ENCODE measurements around the gene SPNS2.

DNA sequence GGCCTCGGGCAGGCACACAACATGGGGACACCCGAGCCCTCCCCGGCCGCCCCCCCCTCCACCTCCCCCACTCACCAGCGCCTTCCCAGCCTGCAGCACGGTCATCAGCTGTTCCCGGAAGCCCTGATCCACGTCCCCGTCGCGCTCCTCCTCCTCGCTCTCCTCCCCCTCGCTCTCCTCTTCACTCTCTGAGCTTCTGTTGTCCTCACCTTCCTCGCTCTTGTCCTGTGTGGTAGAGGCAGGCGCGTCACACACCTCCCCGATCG lies 46.2 kb downstream of the SPNS2 start:
- TF ChIP-seq, protein P1, sequence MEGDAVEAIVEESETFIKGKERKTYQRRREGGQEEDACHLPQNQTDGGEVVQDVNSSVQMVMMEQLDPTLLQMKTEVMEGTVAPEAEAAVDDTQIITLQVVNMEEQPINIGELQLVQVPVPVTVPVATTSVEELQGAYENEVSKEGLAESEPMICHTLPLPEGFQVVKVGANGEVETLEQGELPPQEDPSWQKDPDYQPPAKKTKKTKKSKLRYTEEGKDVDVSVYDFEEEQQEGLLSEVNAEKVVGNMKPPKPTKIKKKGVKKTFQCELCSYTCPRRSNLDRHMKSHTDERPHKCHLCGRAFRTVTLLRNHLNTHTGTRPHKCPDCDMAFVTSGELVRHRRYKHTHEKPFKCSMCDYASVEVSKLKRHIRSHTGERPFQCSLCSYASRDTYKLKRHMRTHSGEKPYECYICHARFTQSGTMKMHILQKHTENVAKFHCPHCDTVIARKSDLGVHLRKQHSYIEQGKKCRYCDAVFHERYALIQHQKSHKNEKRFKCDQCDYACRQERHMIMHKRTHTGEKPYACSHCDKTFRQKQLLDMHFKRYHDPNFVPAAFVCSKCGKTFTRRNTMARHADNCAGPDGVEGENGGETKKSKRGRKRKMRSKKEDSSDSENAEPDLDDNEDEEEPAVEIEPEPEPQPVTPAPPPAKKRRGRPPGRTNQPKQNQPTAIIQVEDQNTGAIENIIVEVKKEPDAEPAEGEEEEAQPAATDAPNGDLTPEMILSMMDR (IDR thresholded peaks at IDR 0.05), result no peak
- TF ChIP-seq POLR2A (IDR thresholded peaks at IDR 0.05), result no peak
